Endothelial cell of umbilical vein (primary cell): ENCODE results near the gene SOCS7. TPM values are rescaled to one million over a fixed set of nuclear protein-coding genes. Genes with fewer than 3 reads are reported as not detected.

ENCODE experiments used
- BruUV-seq: library from RNA; stranded (reverse); fragments of 400-500 nt; replicated peaks from 2 replicates; lab custom pipeline; 2021; lab: Mats Ljungman, UMichigan
- CTCF ChIA-PET: fragments of 300-600, 350-600 bp; sonication (Branson Sonifier 250); formaldehyde crosslinking; loops from one replicate; lab custom pipeline; 2021; ENCODE audit warnings: antibody characterized with exemption, inconsistent platforms; lab: Charles Lee
- POLR2A ChIA-PET: fragments of 300-600, 350-600 bp; sonication (Branson Sonifier 250); formaldehyde crosslinking; loops from one replicate; lab custom pipeline; 2021; ENCODE audit warnings: antibody characterized with exemption, inconsistent platforms; lab: Charles Lee
- DNase-seq: peaks from one replicate; pipeline ENCODE4 v3.0.0-alpha.2; 2011; ENCODE audit warnings: low read depth, low spot score
- FAIRE-seq: peaks from 2 replicates; lab custom pipeline; 2011; peaks lifted over from hg19 to GRCh38; lab: Jason Lieb, UNC
- H2AFZ ChIP-seq: 2 replicates; pipeline ENCODE4 v1.6.0; 2012; ENCODE audit warnings: low read depth, low read length, control low read depth, inconsistent platforms
- H3K27ac ChIP-seq: 2 replicates; pipeline ENCODE4 v1.5.1; 2011; ENCODE audit warnings: low read depth, mild to moderate bottlenecking, control low read depth, low read length, moderate library complexity; ENCODE audit not compliant: insufficient read depth
- H3K27me3 ChIP-seq, 2 experiments: 2 replicates each; pipeline versions ENCODE4 v1.6.0 to v1.6.1; 2011; ENCODE audit warnings: low read length in 2 of 2, mixed read lengths in 1 of 2; ENCODE audit not compliant: control insufficient read depth in 2 of 2, insufficient read depth in 2 of 2
- H3K36me3 ChIP-seq, 2 experiments: 2 replicates in 1 of 2; 3 replicates in 1 of 2; pipeline ENCODE4 v1.5.1; 2011; ENCODE audit warnings: low read length in 2 of 2, mild to moderate bottlenecking in 1 of 2, moderate library complexity in 1 of 2; ENCODE audit not compliant: control insufficient read depth in 2 of 2, insufficient read depth in 2 of 2; ENCODE audit errors: extremely low read depth in 1 of 2
- H3K4me1 ChIP-seq: 3 replicates; pipeline ENCODE4 v1.5.1; 2011; ENCODE audit warnings: mild to moderate bottlenecking, low read length; ENCODE audit not compliant: control insufficient read depth, insufficient read depth; ENCODE audit errors: extremely low read depth
- H3K4me2 ChIP-seq: 2 replicates; pipeline ENCODE4 v1.6.1; 2011; ENCODE audit warnings: low read length, control low read depth, mixed read lengths; ENCODE audit not compliant: insufficient read depth
- H3K4me3 ChIP-seq, 3 experiments: fragments of 200-600 bp in 1 of 3; sonication (generic), shearing (Covaris generic) in 1 of 3; replicated peaks in 1 of 3; 2 replicates each; pipeline ENCODE4 v1.5.1; 2011 to 2016; ENCODE audit warnings: control low read depth in 3 of 3, low read length in 3 of 3, mild to moderate bottlenecking in 2 of 3, inconsistent platforms in 1 of 3, low read depth in 1 of 3, moderate library complexity in 1 of 3; ENCODE audit not compliant: insufficient read depth in 1 of 3
- H3K79me2 ChIP-seq: 2 replicates; pipeline ENCODE4 v1.6.0; 2012; ENCODE audit warnings: low read length, inconsistent platforms; ENCODE audit not compliant: control insufficient read depth, insufficient read depth
- H3K9ac ChIP-seq: replicated peaks from 2 replicates; pipeline ENCODE3; 2011; ENCODE audit warnings: low read length, control low read depth; ENCODE audit not compliant: insufficient read depth; ENCODE audit errors: extremely low read depth
- H3K9me1 ChIP-seq: replicated peaks from 3 replicates; pipeline ENCODE4 v1.6.0; 2011; ENCODE audit warnings: mild to moderate bottlenecking, low read length; ENCODE audit not compliant: control insufficient read depth, insufficient read depth; ENCODE audit errors: extremely low read depth
- H3K9me3 ChIP-seq: replicated peaks from 2 replicates; pipeline ENCODE4 v1.5.1; 2012; ENCODE audit warnings: low read length, inconsistent platforms; ENCODE audit not compliant: control insufficient read depth, insufficient read depth
- H4K20me1 ChIP-seq: replicated peaks from 2 replicates; pipeline ENCODE3; 2011; ENCODE audit warnings: mild to moderate bottlenecking, low read length; ENCODE audit not compliant: control insufficient read depth, insufficient read depth; ENCODE audit errors: extremely low read depth
- EZH2 ChIP-seq: IDR thresholded peaks from 2 replicates; pipeline ENCODE4 v1.6.1; 2012; ENCODE audit warnings: borderline replicate concordance, low read depth, mild to moderate bottlenecking, moderate library complexity, low read length, inconsistent platforms; ENCODE audit not compliant: severe bottlenecking
- FOS ChIP-seq: IDR thresholded peaks from 2 replicates; pipeline ENCODE4 v1.6.1; 2011; ENCODE audit warnings: mild to moderate bottlenecking, low read length, moderate library complexity, borderline replicate concordance; ENCODE audit not compliant: insufficient read depth
- GATA2 ChIP-seq: IDR thresholded peaks from 2 replicates; pipeline ENCODE4 v1.7.0; 2011; ENCODE audit warnings: low read depth, mild to moderate bottlenecking, moderate library complexity, mixed read lengths, low read length; ENCODE audit not compliant: insufficient read length, insufficient read depth
- JUN ChIP-seq: IDR thresholded peaks from 2 replicates; pipeline ENCODE4 v1.6.1; 2011; ENCODE audit warnings: borderline replicate concordance, low read depth; ENCODE audit not compliant: insufficient read length, insufficient read depth
- MYC ChIP-seq: IDR thresholded peaks from one replicate; pipeline ENCODE4 v1.6.1; 2011; ENCODE audit warnings: mild to moderate bottlenecking, low read depth, low read length
- POLR2A ChIP-seq: IDR thresholded peaks from 2 replicates; pipeline ENCODE4 v1.6.1; 2012; ENCODE audit warnings: low read depth, mild to moderate bottlenecking, control low read depth, low read length
- POLR2AphosphoS5 ChIP-seq: IDR thresholded peaks from 2 replicates; pipeline ENCODE4 v1.6.1; 2012; ENCODE audit warnings: low read depth, mild to moderate bottlenecking, control low read depth, low read length, moderate library complexity; ENCODE audit not compliant: insufficient read depth
- dilution Hi-C: fragments of 300-500 bp; cut with MboI; formaldehyde crosslinking; loops from one replicate; pipeline ENCODE4 v1.15.0; 2019; ENCODE audit warnings: low sequenced_read_pairs; ENCODE audit not compliant: extremely low pct_ligation_motif_present
- intact Hi-C: fragments of 100-400 bp; cut with micrococcal nuclease; formaldehyde crosslinking; loops from one replicate; pipeline ENCODE4 v1.10.0; 2022
- polyA plus RNA-seq, 4 experiments: library from polyadenylated mRNA; depleted of rRNA in 3 of 4; stranded (reverse) in 3 of 4; unstranded in 1 of 4; fragments of >200 nt; gene quantifications; 2 replicates each; pipeline versions ENCODE4 v1.2.1 to v1.2.3, GENCODE V29; 2011 to 2012; ENCODE audit warnings: missing spikeins in 1 of 4
- total RNA-seq: library from RNA; stranded (reverse); gene quantifications from 2 replicates; pipeline ENCODE4 v1.2.3, GENCODE V29; 2021
- TF ChIP-seq, protein P1 (sequence below): IDR thresholded peaks from 2 replicates; pipeline ENCODE4 v1.6.1; 2011; ENCODE audit not compliant: insufficient read depth, insufficient read length
- TF ChIP-seq, protein P2 (sequence below), 2 donors: IDR thresholded peaks; 1 replicate in 1 of 2; 2 replicates in 1 of 2; pipeline ENCODE4 v1.5.1; 2011; ENCODE audit warnings: low read length in 2 of 2, mild to moderate bottlenecking in 2 of 2, moderate library complexity in 2 of 2, control low read depth in 1 of 2, inconsistent platforms in 1 of 2, low read depth in 1 of 2; ENCODE audit not compliant: insufficient read depth in 1 of 2; ENCODE audit errors: extremely low read depth in 1 of 2

The SOCS7 gene
- total and polyA plus RNA-seq, 2 donors (not counting 3 experiments of a cell fraction or from before 2014, with no cell fraction given): 5.9 to 10.4 TPM

DNA sequence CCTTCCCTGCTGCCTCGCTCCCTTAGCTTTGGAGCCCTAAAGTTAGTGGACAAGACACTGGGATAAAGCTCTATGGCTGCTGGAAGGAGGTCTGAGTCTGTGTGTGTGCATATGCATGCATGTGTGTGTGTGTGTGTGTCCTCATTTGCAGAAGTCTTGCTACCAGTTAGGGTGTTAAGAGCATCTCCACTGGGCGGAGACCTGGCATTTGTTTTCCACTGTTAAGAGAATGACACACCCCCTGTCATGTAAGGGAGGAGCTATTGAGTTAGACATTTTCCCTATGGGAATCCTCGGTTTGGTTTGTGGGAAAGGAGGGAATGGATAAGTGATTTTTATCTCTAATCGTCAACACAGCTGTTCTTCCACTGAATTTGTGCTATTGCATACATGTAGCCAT, 51.8 kb downstream of the SOCS7 start:
- Histone ChIP-seq H3K4me3 (no peak overlapping the region), H3K4me2 (no peak overlapping the region), H3K79me2 (no peaks in the 10 kb centered on the region), H3K27me3 (no peaks in the 10 kb centered on the region), H3K9me3 (no peaks in the 10 kb centered on the region), H4K20me1 (no peaks in the 10 kb centered on the region), H3K4me1 (no peaks in the 10 kb centered on the region), H2AFZ (no peak overlapping the region), H3K36me3 (peaks cover 0 to 2% of the 10 kb centered on the region in 2 experiments), H3K27ac (no peak overlapping the region), H3K9ac (no peak overlapping the region), H3K9me1 (no peaks in the 10 kb centered on the region)
- DNase-seq (no peak), FAIRE-seq (no peak)
- CTCF ChIA-PET: interaction anchor here (0.8 to 2.4 kb wide), 5 partner anchors 8 to 54 kb away, joined by 3 to 14 read pairs (median 4); partner anchors contain the start of gene SOCS7
- no TSS peak for BruUV-seq
- intact Hi-C loops: no loop called here
- POLR2A ChIA-PET: no interaction called here
- dilution Hi-C loops: no loop called here
- TF ChIP-seq JUN (no peak), POLR2AphosphoS5 (no peak), EZH2 (no peak), MYC (no peak), FOS (no peak), GATA2 (no peak), POLR2A (no peak)
- TF ChIP-seq, protein P1, sequence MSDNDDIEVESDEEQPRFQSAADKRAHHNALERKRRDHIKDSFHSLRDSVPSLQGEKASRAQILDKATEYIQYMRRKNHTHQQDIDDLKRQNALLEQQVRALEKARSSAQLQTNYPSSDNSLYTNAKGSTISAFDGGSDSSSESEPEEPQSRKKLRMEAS: no peak
- TF ChIP-seq, protein P2, sequence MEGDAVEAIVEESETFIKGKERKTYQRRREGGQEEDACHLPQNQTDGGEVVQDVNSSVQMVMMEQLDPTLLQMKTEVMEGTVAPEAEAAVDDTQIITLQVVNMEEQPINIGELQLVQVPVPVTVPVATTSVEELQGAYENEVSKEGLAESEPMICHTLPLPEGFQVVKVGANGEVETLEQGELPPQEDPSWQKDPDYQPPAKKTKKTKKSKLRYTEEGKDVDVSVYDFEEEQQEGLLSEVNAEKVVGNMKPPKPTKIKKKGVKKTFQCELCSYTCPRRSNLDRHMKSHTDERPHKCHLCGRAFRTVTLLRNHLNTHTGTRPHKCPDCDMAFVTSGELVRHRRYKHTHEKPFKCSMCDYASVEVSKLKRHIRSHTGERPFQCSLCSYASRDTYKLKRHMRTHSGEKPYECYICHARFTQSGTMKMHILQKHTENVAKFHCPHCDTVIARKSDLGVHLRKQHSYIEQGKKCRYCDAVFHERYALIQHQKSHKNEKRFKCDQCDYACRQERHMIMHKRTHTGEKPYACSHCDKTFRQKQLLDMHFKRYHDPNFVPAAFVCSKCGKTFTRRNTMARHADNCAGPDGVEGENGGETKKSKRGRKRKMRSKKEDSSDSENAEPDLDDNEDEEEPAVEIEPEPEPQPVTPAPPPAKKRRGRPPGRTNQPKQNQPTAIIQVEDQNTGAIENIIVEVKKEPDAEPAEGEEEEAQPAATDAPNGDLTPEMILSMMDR (IDR thresholded peaks at IDR 0.05; ENCODE audit: extremely low read depth in 1 of 2, insufficient read depth in 1 of 2, low read depth in 1 of 2, low read length in 2 of 2): no peak
